ENCODE results near the gene CADM1. TPM values are rescaled to one million over a fixed set of nuclear protein-coding genes. Genes with fewer than 3 reads are reported as not detected.

Gene CADM1
- total and polyA plus RNA-seq, 2 donors (not counting 3 experiments of a cell fraction or from before 2014, with no cell fraction given): 0.52 to 2.6 TPM

DNA sequence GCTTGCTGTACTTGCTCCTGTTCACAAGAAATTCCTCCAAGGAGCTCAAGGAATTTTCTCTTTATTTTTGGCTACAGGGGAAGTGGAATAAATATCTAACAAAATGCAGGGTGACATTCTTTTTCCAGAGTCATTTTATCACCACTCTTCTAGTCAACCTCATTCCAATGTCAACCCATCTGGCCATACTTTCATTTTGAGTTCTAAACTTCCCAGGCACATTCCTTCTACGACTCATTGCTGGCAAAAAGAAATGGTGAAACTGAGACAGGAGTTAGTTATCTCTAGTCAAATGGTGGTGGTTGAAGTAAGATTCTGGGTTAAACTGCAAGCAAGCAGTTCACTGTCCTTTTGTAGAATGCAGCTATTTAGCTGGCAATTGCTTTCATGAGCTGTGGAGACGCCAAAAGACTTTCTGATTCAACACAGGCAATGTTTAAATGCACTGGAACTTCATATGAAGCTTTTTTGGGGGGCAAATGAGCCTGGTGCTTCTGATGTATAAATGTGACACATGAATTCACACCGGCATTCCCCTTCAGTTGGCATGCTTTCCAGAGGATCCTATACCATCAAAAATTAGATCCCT lies 304.6 kb downstream of the CADM1 start:
- Histone ChIP-seq H3K27ac (ENCODE audit: insufficient read depth, low read depth, low read length) (no peak overlapping the region), H3K4me3 (replicated peaks in 1 of 3; ENCODE audit: insufficient read depth in 1 of 3, low read depth in 1 of 3, low read length in 3 of 3) (no peak overlapping the region), H3K36me3 (ENCODE audit: control insufficient read depth in 2 of 2, extremely low read depth in 1 of 2, insufficient read depth in 2 of 2, low read length in 2 of 2) (no peaks in the 10 kb centered on the region), H3K4me1 (ENCODE audit: control insufficient read depth, extremely low read depth, insufficient read depth, low read length) (no peaks in the 10 kb centered on the region), H3K9ac (replicated peaks; ENCODE audit: extremely low read depth, insufficient read depth, low read length) (no peak overlapping the region), H3K9me3 (replicated peaks; ENCODE audit: control insufficient read depth, insufficient read depth, low read length) (no peaks in the 10 kb centered on the region), H4K20me1 (replicated peaks; ENCODE audit: control insufficient read depth, extremely low read depth, insufficient read depth, low read length) (no peaks in the 10 kb centered on the region), H3K27me3 (ENCODE audit: control insufficient read depth in 2 of 2, insufficient read depth in 2 of 2, low read length in 2 of 2) (no peaks in the 10 kb centered on the region), H3K4me2 (ENCODE audit: insufficient read depth, low read length) (no peak overlapping the region), H2AFZ (ENCODE audit: low read depth, low read length) (no peak overlapping the region), H3K9me1 (replicated peaks; ENCODE audit: control insufficient read depth, extremely low read depth, insufficient read depth, low read length) (no peaks in the 10 kb centered on the region), H3K79me2 (ENCODE audit: control insufficient read depth, insufficient read depth, low read length) (no peaks in the 10 kb centered on the region)
- DNase-seq (ENCODE audit: low read depth, low spot score) (no peak), FAIRE-seq (no peak)
- intact Hi-C loops (cut with micrococcal nuclease) (no loop called here), dilution Hi-C loops (cut with MboI; ENCODE audit: extremely low pct_ligation_motif_present, low sequenced_read_pairs) (no loop called here)
- TF ChIP-seq JUN (IDR thresholded peaks at IDR 0.05; ENCODE audit: borderline replicate concordance, insufficient read depth, insufficient read length, low read depth) (no peak), POLR2AphosphoS5 (IDR thresholded peaks at IDR 0.05; ENCODE audit: insufficient read depth, low read depth, low read length) (no peak), MYC (IDR thresholded peaks at IDR 0.05; ENCODE audit: low read depth, low read length) (no peak), POLR2A (IDR thresholded peaks at IDR 0.05; ENCODE audit: low read depth, low read length) (no peak), EZH2 (IDR thresholded peaks at IDR 0.05; ENCODE audit: borderline replicate concordance, low read depth, low read length, severe bottlenecking) (no peak), FOS (IDR thresholded peaks at IDR 0.05; ENCODE audit: borderline replicate concordance, insufficient read depth, low read length) (no peak), GATA2 (IDR thresholded peaks at IDR 0.05; ENCODE audit: insufficient read depth, insufficient read length, low read depth, low read length) (no peak)
- TF ChIP-seq, protein P1, sequence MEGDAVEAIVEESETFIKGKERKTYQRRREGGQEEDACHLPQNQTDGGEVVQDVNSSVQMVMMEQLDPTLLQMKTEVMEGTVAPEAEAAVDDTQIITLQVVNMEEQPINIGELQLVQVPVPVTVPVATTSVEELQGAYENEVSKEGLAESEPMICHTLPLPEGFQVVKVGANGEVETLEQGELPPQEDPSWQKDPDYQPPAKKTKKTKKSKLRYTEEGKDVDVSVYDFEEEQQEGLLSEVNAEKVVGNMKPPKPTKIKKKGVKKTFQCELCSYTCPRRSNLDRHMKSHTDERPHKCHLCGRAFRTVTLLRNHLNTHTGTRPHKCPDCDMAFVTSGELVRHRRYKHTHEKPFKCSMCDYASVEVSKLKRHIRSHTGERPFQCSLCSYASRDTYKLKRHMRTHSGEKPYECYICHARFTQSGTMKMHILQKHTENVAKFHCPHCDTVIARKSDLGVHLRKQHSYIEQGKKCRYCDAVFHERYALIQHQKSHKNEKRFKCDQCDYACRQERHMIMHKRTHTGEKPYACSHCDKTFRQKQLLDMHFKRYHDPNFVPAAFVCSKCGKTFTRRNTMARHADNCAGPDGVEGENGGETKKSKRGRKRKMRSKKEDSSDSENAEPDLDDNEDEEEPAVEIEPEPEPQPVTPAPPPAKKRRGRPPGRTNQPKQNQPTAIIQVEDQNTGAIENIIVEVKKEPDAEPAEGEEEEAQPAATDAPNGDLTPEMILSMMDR (IDR thresholded peaks at IDR 0.05; ENCODE audit: extremely low read depth in 1 of 2, insufficient read depth in 1 of 2, low read depth in 1 of 2, low read length in 2 of 2): no peak
- TF ChIP-seq, protein P2, sequence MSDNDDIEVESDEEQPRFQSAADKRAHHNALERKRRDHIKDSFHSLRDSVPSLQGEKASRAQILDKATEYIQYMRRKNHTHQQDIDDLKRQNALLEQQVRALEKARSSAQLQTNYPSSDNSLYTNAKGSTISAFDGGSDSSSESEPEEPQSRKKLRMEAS (IDR thresholded peaks at IDR 0.05; ENCODE audit: insufficient read depth, insufficient read length): no peak
- BruUV-seq (replicated peaks): no TSS peak
- ChIA-PET POLR2A (no interaction called here), CTCF (no interaction called here)
